GM21526 (cell line): ENCODE data around the gene IKZF1.

Experiments used
- ATAC-seq: cut with Tn5 transposase; IDR thresholded peaks from one replicate; pipeline ENCODE4 v1.9.1; 2021; ENCODE audit warnings: moderate library complexity; ENCODE audit not compliant: unreplicated experiment, low FRiP score

Gene IKZF1

DNA sequence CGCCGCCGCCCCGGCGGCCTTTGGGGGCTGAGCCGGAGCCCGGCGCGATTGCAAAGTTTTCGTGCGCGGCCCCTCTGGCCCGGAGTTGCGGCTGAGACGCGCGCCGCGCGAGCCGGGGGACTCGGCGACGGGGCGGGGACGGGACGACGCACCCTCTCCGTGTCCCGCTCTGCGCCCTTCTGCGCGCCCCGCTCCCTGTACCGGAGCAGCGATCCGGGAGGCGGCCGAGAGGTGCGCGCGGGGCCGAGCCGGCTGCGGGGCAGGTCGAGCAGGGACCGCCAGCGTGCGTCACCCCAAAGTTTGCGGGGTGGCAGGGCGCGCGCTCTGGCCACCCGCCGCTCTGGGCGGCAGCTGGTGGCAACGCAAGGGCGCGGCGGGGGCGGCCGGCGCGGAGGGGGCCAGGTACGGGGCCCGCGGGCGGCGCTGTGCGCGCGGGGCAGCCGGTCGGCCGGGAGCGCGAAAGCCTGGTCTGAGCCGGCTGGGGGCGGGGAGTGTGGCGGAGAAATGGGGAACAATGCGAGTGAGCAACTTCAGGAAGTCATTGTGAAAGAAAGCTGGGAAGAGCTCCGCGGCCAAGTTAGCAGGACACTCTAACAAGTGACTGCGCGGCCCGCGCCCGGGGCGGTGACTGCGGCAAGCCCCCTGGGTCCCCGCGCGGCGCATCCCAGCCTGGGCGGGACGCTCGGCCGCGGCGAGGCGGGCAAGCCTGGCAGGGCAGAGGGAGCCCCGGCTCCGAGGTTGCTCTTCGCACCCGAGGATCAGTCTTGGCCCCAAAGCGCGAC, at the start of gene IKZF1:
Gene IKZF1, plus strand, starts transcription at position 588 of the 782 bp plus-strand sequence. CDS start 14,346 bp downstream, outside the sequence.
- ATAC-seq, result peak; percentile 32

DNA sequence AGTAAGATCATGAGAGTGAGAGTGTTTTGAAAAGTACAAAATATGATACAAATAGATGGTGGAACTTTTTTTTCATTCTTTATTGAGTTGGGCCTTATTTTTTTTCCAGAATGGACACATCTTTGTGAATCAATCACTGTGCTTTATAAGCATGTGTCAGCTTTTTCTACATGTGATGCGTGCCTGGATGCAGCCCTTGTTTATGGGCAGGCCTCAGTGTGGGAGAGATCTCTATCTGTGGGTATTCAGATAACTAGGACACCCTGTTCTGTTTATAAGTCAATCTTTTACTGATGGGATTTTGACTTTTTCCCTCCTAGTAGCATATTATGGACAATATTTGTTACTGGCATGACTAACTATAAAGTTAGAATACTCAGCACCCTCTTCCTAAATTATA, 42.9 kb upstream of the IKZF1 start:
- no peak for ATAC-seq

DNA sequence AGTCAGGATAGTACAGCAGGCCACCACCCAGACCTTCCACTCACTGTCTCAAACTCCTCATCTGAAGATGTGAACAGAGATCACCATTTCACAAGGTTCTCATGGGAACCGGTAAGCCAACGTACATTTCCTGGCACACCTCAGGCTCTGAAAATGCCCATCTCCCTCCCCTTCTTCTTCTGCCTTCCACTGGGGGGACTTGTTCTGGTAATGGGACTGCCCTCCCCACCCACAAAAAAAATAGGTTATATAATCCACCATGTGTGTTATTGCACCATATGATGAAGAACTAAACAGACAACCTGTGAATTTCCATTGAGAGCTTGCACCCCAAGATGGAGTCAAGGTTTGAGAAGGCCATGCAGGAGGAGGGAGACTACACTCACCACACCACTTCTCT, 42.1 kb upstream of the IKZF1 start:
- ATAC-seq, result no peak

DNA sequence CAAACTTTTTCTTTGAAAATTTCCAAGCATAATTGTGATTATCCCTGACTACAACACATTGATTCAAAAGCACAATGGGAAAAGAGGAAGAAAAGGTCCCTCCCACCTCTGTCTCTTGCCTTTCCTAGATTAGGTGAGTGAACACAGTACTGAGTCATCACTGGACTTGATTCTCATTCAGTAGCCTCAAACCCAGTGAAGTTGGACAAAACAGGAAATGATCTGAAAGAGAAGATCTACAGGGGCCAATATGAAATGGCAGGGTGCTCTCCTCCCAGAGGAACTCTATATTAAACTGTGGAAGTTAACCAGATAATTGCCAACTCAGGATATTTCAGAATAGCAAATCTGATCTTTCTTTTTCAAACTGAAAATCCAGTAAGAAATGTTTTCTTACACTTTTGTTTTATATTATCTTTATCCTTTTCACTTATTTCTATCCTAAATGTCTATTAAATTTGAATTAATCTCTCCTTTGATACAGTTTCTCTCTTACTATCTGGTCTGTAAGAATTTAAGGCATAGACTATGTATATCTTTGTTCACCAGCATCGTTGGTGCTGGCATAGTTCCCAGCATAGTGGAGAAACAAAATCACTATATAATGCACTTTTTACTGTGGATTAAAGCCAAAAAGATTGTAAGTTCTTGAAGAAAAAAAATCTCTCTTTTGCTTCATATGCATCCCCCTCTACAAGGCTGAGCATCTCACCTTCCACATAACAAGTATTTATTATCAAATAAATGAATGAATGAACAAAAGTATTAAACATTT, 41.4 kb upstream of the IKZF1 start:
- peak; percentile 55 for ATAC-seq

GRCh38 chr7:50264908-50265307, 39.6 kb upstream of the IKZF1 start:
- ATAC-seq, result no peak

DNA sequence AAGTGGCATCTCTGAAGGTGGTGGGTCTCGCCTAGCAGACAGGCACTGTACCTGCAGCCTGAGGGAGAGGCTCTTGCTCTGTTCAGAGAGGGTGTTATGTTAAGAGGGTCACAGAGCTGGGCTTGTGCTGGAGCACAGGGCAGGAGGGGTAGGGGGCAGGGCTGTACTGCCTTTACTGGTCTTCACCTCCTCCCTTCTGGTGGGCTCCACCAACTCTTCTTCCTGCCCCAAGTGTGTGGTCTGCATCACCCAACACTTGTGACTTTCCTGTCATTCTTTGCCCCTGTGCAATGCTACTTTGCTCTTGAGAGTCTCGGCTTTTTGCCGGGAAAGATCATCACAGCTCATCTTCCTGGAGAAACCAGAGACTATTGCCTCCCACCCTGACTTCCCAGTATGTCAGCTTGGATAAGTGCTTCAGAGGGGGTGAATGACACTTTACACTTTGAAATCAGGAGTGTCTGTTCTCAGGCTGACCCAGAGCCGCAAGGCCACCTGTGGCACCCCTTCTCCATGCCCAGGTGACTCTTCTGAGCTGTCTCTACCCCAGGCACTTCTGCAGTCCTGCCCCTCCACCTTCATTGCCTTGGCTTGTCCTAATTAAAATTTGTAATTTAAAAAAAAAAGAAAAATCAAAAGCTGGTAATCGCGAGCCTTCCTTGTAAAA, 38.4 kb upstream of the IKZF1 start:
- no peak for ATAC-seq

- peak; percentile 55 for ATAC-seq
Observed at GRCh38 chr7:50266635-50267386, 37.7 kb upstream of the IKZF1 start.

DNA sequence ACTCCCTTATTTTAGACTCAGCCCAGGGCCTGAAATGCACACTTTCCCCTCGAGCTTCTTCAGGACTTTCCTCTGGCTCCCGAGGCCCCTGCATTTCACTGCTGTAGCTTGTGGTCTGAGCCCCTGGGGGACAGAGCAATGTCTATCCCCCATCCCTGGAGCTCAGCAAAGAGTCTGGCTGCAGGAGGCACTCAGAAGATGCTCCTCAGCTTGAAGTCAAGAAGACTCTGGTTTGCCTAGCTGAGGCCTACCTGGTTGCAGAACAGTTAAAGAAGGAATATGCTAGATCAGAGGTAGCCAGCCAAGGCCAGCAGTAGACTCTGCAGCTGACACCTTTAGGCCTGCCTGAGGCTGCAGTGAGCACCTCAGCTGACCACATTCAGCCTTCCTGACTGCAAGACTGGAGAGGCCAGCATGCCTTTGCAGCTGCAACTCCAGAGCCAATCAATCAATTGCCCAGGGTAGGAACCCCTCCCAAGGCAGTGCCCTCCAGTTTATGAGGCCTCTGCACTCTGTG, 36.9 kb upstream of the IKZF1 start:
- ATAC-seq, result no peak

- ATAC-seq, result peak; percentile 26
Observed at GRCh38 chr7:50268223-50268622, 36.3 kb upstream of the IKZF1 start.

DNA sequence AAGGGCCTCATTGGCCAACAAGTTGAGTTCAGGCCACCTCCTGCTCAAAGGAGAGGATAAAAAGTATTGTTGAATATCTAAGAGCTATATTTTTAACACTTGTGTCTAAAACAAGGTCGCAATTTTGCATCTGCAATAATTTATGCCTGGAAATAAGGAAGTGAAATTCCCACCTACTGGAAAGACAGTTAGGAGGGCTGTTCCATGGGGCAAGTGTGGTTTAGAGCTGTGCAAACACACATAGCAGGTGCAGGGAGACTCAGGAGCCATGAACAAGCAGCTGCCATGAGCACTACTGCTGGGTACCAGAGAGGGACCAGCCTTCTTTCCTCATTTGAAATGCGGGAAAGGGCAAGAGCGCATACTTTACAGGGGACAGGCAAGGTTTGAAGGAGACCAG, 35.5 kb upstream of the IKZF1 start:
- ATAC-seq, result no peak

GRCh38 chr7:50270531-50271018, 33.9 kb upstream of the IKZF1 start:
- no peak for ATAC-seq

GRCh38 chr7:50272808-50273207, 31.7 kb upstream of the IKZF1 start:
- ATAC-seq, result no peak

- no peak for ATAC-seq
Observed at GRCh38 chr7:50273301-50273700, 31.2 kb upstream of the IKZF1 start.

DNA sequence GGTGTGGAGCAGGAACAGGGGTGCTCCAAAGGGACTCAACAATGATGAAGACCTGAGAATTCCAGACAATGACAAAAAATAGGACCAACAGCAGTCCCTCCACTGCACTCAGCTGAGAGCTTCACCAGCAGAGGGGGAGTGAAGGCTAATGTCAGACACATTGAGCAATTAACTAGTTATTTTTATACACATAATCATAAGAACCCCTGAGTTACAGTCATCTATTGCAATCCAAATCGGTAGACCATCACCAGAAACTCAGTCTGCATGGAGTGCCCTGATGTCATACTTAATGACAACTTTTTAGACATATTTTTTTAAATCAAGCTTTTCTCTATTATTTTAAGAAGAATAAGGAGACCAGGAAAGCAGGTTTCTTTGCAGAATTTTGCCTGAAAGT, 30.6 kb upstream of the IKZF1 start:
- ATAC-seq, result no peak

- no peak for ATAC-seq
Observed at GRCh38 chr7:50274361-50274760, 30.2 kb upstream of the IKZF1 start.

DNA sequence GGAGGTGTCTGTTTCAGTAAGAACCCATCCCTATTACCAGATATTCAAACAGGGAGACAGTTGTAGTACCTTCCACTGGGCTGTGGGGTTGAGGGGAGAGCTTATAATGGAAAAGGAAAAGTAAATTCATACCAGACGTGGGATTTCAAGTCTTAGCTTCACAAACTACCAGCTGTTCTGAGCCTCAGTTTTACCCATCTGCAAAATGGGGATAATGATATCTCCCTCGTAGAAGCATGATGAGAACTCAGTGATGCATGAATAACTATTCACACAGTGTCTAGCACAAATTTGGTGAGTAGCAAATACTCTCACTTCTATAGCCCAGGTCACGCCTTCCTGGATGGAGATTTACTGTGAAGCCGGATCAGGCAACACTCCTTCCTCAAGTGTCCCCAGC, 29.1 kb upstream of the IKZF1 start:
- no peak for ATAC-seq

DNA sequence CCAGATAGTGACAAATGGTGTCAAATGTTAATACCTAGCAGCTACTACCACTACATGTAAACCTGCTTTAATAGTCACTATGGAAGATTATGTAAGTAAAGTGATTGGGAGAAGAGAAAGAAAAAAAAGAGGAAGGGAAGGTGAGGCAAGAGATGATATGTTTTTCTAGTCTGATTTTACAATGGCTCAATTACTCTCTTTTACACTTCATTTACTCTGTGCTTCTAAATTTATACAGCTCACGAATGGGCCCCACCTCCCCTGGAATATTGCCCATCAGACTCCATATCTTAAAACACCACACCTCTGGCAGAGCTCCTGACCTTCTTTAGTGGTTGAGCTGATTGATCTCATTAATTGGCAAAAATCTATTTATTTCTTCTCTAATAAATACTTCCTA, 28.0 kb upstream of the IKZF1 start:
- no peak for ATAC-seq

DNA sequence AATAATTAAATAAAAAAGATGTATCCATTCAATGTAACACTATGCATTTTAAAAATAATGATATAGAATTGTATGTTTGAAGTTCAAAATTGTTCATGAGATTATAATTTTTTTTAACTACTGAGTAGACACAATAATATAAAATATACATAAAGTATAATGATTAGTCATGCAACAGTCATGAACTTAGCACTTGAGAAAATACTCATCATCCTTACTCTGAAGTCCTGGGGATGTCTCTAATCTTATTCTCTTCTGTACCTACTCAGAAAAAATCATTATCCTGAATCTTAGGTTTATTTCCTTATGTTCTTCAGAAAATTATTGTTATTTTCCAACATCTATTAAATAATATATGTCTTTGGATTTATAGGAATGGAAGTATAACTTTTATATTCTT, 26.4 kb upstream of the IKZF1 start:
- no peak for ATAC-seq

DNA sequence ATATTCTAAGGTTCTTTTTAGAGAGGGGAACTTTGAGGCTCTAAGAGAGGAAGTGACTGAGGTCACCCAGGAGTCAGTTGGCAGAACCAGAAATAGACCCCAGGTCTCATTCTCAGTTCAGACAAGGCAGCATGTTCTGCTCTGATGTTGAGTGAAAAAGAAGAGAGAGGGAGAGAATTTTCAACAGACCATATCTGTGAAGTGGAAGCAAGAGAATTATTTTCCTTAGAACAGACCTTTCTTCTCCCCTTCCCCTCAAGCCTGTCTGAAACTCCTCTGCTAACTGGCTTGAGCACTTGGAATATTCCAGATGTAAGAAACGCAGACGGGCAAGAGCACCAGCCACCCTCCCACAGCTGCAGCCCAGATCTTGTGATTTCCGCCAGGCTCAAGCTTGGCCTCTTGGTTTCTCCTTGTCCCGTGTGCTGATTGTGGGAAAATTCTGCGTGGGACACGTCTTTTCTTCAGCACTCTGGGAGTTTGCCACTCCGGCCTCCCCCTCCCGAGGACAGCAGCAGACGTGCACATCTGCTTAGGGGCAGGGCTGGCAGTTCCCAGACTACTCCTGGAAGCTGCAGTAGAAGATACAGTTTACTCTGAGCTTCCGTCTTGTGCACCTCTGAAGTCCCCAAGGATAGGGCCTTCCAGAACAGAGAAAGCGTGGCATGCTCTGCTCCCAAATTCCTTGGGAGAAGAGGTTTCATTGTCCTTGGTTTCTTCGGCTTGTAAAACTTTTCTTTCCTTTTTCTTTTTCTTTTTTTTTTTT, 22.7 kb upstream of the IKZF1 start:
- peak; percentile 91 for ATAC-seq
